Mononuclear cell (primary cell): ENCODE measurements around the gene HOOK1. TPM values are rescaled to one million over a fixed set of nuclear protein-coding genes. Genes with fewer than 3 reads are reported as not detected.
"Not testable (repeated sequence)": the region's sequence is repeated elsewhere in the genome, so short reads cannot be mapped to it uniquely, and the experiment has no call there.

ENCODE experiments used
- H3K27me3 ChIP-seq: 2 replicates; pipeline ENCODE4 v1.6.0; 2011; ENCODE audit warnings: low read length, control low read depth; ENCODE audit not compliant: insufficient read depth
- H3K4me1 ChIP-seq: 2 replicates; pipeline ENCODE4 v1.5.1; 2011; ENCODE audit warnings: mild to moderate bottlenecking, low read length, control low read depth; ENCODE audit not compliant: insufficient read depth
- H3K4me3 ChIP-seq: 2 replicates; pipeline ENCODE4 v1.5.1; 2011; ENCODE audit warnings: mild to moderate bottlenecking, low read length, moderate library complexity
- H3K9me3 ChIP-seq: 2 replicates; pipeline ENCODE4 v1.5.1; 2011; ENCODE audit warnings: low read depth, mild to moderate bottlenecking, control low read depth, low read length
- total RNA-seq: library from RNA; depleted of rRNA; stranded (reverse); fragments of >200 nt; gene quantifications from one replicate; pipeline ENCODE4 v1.2.3, GENCODE V29; 2012

Gene HOOK1
- total RNA-seq, 1 donor = 8.8 TPM

- no peaks in the 10 kb centered on the region for H3K4me1 ChIP-seq
- H3K27me3 ChIP-seq = no peaks in the 10 kb centered on the region
- no peak overlapping the region for H3K4me3 ChIP-seq
- H3K9me3 ChIP-seq = peaks cover 6% of the 10 kb centered on the region
Measured at GRCh38 chr1:59852117-59852516, 37.4 kb downstream of the HOOK1 start.

DNA sequence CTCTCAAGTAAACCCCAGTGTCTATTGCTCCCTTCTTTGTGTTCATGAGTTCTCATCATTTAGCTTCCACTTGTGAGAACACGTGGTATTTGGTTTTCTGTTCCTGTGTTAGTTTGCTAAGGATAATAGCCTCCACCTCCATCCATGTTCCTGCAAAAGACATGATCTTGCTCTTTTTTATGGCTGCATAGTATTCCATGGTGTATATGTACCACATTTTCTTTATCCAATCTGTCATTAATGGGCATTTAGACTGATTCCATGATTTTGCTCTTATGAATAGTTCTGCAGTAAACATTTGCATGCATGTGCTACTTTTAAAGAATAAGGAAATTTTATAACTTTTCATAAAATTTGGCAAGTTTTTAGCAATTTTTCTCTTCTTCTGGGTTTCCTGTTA is 40.5 kb downstream of the HOOK1 start:
- H3K9me3 ChIP-seq, H3K27me3 ChIP-seq, H3K4me3 ChIP-seq, H3K4me1 ChIP-seq: not testable (repeated sequence)

DNA sequence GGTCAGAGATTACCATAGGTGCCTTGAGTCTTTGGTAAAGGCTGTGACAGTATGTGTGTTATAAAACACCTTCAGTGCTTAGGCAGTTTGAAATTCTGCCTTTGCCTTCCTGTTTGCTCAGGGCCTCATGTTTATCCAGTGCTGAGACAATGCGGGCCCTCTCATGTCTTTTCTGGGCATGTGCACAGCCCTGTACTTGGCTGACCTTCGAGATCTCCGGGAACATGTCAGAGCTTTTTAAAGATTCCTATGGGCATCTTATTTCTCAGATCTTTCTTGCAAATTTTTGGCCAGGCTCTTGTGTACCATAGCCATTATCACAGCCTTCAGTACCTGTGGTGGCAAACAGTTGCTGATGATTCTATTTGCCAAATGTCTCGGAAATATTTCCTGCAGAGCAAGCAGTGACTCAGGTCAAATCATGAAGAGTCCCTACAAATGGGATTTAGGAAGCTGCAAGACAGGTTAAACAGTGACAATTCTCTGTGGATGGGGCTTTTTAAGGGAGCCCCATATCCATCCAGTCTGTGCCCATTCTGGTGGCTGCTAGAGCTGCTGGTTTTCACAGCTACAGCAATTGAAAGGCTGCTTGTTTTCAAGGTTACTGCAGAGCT is 42.1 kb downstream of the HOOK1 start:
- Histone ChIP-seq H3K4me1 (no peaks in the 10 kb centered on the region), H3K4me3 (no peak overlapping the region), H3K9me3 (peaks cover 6% of the 10 kb centered on the region), H3K27me3 (no peaks in the 10 kb centered on the region)

- H3K4me3 ChIP-seq = no peak overlapping the region
- peaks cover 6% of the 10 kb centered on the region for H3K9me3 ChIP-seq
- no peaks in the 10 kb centered on the region for H3K27me3 ChIP-seq
- H3K4me1 ChIP-seq = no peaks in the 10 kb centered on the region
Measured at GRCh38 chr1:59857679-59858354, 43.1 kb downstream of the HOOK1 start.

DNA sequence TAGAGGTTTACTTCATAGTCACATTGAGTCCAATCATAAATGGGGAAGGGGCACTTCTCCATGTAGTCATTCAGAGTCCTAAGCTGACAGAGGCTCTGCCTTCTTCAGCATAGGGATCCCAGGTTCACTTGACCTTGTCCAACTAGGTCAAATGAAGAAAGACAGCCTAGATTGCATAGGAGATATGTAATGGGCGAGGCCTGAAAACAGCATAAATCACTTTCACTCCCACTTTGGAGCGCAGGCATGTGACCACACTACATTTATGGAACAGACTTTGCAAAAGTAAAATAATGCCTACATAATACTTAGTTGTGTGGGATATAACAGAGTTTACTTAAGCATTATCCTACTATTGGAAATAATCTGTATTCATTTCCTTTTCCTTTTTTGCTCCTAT is 51.7 kb downstream of the HOOK1 start:
- Histone ChIP-seq H3K9me3 (no peaks in the 10 kb centered on the region), H3K4me1 (no peaks in the 10 kb centered on the region), H3K4me3 (no peak overlapping the region), H3K27me3 (no peaks in the 10 kb centered on the region)

GRCh38 chr1:59871746-59872145 is 57.0 kb downstream of the HOOK1 start:
- H3K27me3 ChIP-seq = no peaks in the 10 kb centered on the region
- no peaks in the 10 kb centered on the region for H3K4me1 ChIP-seq
- H3K4me3 ChIP-seq = no peak overlapping the region
- no peaks in the 10 kb centered on the region for H3K9me3 ChIP-seq

- Histone ChIP-seq H3K4me3 (no peak overlapping the region), H3K9me3 (peaks cover 9% of the 10 kb centered on the region), H3K4me1 (no peaks in the 10 kb centered on the region), H3K27me3 (no peaks in the 10 kb centered on the region)
Measured at GRCh38 chr1:59877108-59877682, 62.4 kb downstream of the HOOK1 start.

GRCh38 chr1:59878370-59878769 is 63.6 kb downstream of the HOOK1 start:
- Histone ChIP-seq H3K27me3 (no peaks in the 10 kb centered on the region), H3K4me3 (no peak overlapping the region), H3K4me1 (no peaks in the 10 kb centered on the region), H3K9me3 (peaks cover 9% of the 10 kb centered on the region)

DNA sequence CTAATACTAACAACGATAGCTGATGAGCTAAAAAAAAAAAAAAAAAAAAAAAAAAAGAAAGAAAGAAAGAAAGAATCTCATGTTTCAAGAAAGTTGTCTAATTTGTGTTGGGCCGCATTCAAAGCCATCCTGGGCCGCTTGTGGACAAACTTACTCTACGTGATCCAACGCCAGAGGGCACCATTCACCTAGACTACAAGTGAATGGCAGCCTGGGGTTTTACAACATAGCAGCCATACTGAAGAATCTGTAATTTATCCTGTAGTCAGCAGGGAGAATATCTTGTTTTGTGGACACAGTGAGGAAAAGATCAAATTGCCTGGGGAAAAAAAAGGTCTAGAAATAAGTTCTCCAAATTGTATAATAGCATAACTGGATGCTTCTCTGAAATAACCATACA is 64.8 kb downstream of the HOOK1 start:
- Histone ChIP-seq H3K4me1 (no peaks in the 10 kb centered on the region), H3K4me3 (no peak overlapping the region), H3K9me3 (peaks cover 9% of the 10 kb centered on the region), H3K27me3 (no peaks in the 10 kb centered on the region)

DNA sequence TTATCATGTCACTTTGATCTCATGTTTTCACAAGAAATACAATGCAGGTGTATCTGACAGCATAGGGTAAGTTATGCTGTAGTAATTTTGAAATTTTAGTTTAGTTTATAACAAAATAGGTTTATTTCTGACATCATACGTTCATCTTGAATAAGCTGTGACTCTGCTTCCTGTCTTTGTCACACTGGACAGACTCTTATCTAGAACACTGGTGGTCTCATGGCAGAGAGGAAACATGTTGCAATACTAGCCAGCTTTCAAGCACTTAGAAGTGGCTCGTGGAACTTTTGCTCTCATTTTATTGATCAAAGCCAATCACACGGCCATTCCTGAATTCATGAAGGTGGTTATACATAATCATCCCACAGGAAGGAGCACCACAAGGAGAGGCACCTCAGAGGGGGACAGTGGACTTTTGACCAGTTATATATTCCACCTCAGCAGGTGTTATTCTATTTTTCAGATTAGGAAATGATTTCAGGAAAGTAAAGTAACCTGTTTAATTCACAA is 65.3 kb downstream of the HOOK1 start:
- no peaks in the 10 kb centered on the region for H3K4me1 ChIP-seq
- peaks cover 9% of the 10 kb centered on the region for H3K9me3 ChIP-seq
- H3K27me3 ChIP-seq = no peaks in the 10 kb centered on the region
- no peak overlapping the region for H3K4me3 ChIP-seq

DNA sequence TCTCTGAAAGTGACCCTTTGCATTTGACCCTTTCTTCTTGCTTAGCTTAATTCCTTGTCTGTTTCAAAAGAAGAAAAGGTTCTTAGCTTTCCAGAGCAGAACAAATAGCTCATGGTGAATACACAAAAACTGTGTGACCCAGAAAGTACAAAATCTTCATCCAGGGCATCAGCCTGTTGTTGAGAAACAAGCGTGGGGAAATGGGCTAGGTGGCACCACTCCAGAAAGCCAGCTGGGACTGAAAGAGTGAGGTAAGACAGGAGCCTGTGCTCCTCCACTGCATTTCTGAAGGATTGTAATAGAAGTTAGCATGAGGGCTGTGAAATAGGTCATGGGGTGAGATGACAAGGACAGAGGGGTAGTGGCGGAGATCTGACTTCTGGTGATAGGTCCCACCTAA is 66.0 kb downstream of the HOOK1 start:
- Histone ChIP-seq H3K4me3 (no peak overlapping the region), H3K9me3 (peaks cover 9% of the 10 kb centered on the region), H3K4me1 (no peaks in the 10 kb centered on the region), H3K27me3 (no peaks in the 10 kb centered on the region)

DNA sequence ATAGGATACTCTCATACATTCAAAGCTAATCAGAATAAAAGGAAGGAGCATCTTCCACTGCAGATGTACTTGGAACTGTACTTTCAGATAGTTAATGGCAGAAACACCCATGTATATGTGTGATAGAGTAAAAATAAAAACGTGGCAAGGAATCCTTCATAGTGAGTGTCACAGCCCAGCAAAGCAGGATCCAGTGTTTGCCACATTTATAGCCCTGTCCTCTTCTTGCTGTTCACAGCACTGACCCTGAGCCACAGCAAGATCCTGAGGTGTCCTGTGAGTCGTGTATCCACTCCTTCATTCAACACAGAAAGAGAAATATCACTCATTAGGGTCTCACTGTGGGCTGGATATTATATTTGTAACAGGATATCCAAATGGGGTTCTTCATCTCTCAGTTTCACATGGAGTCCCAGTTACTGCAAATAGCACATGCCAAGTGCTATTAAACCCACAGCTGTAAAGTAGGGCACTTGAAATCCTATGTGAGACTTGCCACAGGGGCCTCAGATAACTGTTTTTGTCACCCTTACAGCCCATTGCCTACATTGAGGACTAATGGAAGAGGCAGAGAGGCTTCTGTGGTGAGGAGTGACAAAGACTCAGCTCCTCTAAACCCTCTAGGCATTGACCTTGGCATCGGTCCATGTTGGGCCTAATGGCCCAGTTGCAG is 70.5 kb downstream of the HOOK1 start:
- Histone ChIP-seq H3K27me3 (no peaks in the 10 kb centered on the region), H3K9me3 (no peaks in the 10 kb centered on the region), H3K4me1 (no peaks in the 10 kb centered on the region), H3K4me3 (no peak overlapping the region)

DNA sequence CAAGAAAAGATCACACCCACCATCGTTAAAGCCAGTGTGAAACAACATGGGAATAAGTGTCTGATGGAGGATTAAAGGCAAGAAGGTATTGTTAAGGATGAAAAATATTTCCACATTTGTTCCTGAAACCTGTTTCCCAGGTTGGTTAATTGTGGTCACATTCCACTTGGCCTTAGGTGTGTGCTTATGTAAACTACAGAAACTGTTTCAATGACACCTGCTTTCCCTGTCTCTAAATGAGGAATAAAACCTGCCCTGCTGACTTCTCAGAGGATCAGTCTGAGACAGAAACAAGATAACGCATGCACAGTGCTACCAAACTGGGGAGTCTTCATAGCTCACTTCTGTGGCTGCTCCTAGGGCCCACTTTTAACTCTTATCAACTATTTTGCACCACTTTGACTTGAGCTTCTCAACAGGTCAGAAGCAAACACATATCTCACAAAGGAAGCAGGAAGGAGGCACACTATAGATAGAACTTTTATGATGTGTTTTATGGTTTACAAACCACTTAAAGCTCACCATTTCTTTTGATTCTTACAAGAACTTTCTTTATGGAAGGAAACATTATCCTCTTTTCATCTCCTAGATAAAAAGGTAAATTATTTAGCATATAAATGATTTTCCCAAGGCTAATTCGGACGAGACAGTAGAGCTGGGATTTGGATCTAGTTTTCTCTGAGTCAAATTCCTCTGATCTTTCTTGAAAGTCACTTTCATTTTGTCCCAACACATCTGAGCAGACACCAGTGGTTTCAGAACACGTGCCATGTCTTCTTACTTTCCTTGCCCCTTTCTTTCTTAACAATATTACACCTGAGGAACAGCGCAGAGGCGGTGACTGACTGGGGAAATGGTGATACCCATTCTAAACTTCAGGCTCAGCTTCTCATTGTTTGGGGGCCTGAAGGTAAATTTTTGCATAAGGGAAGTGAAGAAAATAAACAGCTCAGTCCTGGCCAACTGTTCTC is 78.4 kb downstream of the HOOK1 start:
- no peaks in the 10 kb centered on the region for H3K4me1 ChIP-seq
- H3K27me3 ChIP-seq = no peaks in the 10 kb centered on the region
- no peaks in the 10 kb centered on the region for H3K9me3 ChIP-seq
- H3K4me3 ChIP-seq = no peak overlapping the region

DNA sequence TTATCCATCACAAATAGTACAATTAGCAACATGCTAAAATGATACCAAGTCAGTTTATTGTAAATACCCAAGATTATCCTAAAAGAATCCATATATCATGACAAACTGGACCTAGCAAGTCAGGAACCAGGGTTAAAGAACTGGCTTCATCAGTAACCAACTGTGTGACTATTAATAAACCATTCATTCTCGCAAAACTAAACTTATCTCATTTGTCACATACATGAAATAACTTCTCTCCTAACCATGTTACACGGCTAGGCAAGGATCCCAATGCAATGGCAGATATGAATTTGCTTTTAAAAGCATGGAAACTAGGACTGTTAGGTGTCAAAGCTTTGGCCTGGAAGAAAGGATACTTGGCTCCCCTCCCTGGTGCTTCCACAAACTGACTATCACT is 82.4 kb downstream of the HOOK1 start:
- H3K9me3 ChIP-seq = no peaks in the 10 kb centered on the region
- H3K4me3 ChIP-seq = no peak overlapping the region
- no peaks in the 10 kb centered on the region for H3K4me1 ChIP-seq
- H3K27me3 ChIP-seq = no peaks in the 10 kb centered on the region
